Measurements from ENCODE around the gene NRCAM.

NRCAM gene

DNA sequence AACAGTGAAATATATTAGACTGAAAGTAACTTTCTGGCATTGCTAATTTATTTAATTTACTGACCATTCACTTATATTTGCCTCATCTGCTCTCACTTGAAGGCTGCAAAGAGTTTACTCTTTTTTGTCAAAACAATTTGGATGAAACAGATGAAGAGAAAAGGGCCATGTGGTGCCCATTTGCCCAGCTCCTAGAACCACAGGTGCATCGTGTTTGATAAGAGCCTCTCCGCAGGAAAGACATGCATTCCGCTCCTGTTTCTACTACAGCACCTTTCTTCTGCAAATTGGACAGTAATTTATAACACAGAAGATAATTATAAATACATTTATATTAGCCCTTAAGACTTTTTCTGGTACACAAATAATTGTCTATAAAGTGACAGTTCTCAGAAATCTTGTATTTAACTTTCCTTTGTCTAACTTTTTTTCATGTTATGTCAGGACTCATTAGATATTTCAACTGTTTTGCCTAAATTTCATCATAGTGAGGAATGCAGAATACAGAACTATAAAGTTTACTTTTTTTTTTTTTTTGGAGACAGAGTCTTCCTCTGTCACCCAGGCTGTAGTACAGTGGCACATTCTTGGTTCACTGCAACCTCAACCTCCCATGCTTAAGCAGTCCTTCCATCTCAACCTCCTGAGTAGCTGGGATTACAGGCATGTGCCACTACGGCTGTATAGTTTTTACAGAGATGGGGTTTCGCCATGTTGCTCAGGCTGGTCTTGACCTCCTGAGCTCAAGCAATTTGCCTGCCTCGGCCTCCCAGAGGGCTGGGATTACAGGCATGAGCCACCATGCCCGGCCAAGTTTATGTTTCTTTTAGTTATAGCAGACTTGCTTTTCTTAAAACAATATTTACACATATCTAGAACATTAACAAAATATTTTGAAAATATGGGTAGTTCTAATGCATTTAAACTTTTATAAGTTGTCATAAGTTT, 326.9 kb downstream of the NRCAM start:
- DNase-seq (ENCODE audit: low spot score), result no peak

DNA sequence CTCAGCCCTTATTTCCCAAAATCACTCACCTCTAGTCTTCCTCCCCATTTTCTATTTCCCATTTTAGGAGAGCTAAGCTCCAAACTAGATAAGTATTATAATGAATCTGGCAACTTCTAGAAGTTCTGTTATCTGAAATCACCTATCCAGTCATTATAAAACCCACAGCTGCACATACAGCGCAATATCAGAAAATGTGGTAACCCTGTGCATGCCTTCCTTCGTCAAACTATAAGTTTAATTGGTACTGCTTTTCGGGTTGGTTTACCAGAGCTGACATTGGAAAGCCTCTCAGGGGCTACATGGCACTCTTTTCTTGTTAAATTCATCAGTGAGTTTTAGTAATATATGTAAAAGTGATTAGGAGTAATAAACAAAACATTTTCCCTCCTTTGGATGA, 327.7 kb downstream of the NRCAM start:
- DNase-seq (ENCODE audit: low spot score), result no peak

DNA sequence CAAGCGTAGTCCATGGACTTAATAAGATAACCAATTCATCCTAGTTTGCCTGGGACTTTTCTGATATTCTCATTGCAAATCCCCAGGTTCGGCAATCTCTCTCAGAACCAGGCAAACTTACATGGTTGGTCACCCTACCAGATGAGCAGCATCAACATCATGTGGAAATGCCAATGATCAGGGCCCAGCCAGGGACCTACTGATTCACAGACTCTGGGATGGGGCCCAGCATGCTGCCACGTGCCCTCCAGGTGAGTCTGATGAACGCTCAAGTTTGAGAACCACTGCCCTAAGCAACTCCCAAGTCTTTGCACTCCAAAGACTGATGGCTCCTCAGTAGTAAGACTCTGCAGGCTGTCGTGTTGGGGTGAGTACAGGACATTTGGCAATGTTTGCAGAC, 328.8 kb downstream of the NRCAM start:
- no peak for DNase-seq (ENCODE audit: low spot score)

DNA sequence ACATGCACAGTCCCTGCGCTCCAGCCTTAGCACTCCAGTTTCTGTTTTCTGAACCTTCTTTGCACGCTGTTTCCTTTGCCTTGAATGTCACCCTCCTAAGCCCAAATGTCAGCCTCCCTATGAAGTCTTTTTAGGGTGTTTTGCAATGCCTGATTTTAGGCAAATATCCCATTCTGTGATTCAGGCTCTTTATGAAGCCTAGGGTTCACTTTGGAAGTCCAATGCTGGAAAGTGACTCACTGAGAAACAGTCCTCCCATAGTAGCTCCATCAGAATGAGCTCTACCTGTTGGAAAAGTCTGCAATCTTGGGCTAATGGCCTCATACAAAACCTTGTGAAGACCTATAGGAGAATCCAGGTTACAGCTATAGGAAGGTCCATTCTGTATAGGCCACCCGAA, 331.4 kb downstream of the NRCAM start:
- DNase-seq (ENCODE audit: low spot score), result no peak

DNA sequence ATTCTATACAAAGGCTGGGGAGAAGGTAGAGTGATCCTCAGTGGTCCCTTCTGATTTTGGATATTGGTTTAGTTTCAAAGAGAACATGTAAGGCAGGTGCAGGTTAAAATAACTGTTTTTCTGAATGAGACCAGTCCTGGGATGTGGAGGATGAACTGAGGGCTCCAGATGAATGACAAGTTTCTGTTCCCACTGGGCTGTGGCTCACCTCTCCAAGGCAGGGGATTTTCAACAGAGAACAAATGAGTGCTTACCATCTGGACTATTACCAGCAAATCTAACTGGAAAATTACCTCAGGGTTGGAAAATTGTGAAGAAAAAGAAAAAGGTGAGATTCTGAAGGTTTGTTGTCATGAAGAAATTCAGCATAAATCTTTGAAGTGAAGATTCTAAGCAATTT, 334.1 kb downstream of the NRCAM start:
- DNase-seq (ENCODE audit: low spot score), result no peak

DNA sequence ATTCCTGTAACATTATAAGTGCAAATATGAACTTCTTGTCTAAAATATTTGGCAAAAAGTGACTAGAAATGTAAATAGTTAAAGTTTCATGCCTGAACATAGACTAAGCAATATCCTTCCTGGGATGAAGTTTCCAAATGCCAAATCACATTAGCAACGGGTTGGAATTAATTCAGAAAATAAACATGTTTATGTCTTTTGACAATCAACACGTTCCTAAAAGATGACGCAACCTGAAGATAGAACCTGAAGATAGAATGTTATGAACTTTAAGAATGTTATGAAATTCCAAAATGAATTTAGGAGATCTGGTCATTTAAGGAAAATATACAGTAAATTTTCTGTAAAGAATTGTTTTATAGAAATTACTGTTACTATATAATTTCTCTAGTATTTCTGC, 335.3 kb downstream of the NRCAM start:
- no peak for DNase-seq (ENCODE audit: low spot score)

DNA sequence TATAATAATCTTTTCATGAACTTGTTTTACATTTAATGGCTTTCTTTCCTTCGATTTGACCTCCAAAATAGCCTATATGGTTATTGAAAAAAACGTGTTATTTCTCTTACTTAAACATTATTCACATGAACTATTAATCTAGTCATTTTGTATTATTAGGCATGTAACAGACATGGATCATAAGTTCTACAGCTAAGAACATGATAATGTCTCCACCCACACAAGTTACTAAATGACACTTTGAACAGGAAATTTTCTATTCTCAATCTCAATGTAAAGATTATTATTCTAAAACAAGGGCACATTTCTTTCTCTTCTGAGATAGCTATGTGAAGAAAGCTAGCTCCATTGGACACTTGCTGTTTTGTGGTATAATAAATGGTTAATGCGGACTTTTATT, 336.0 kb downstream of the NRCAM start:
- DNase-seq (ENCODE audit: low spot score), result no peak

DNA sequence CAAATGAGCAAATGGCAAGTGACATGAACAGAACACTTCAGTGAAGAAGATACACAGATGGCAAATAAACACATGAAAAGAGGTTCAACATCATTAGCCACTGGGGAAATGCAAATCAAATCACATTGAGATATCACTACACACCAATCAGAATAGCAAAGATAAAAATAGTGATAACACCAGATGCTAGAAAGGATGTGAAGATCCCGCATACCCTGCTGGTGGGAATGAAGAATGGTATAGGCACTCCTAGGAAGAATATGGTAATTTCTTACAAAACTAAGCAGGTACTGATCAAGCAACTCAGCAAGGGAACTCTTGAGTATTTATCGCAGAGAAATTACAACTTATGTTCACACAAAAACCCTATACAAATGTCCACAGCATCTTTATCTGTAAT, 337.3 kb downstream of the NRCAM start:
- no peak for DNase-seq (ENCODE audit: low spot score)

DNA sequence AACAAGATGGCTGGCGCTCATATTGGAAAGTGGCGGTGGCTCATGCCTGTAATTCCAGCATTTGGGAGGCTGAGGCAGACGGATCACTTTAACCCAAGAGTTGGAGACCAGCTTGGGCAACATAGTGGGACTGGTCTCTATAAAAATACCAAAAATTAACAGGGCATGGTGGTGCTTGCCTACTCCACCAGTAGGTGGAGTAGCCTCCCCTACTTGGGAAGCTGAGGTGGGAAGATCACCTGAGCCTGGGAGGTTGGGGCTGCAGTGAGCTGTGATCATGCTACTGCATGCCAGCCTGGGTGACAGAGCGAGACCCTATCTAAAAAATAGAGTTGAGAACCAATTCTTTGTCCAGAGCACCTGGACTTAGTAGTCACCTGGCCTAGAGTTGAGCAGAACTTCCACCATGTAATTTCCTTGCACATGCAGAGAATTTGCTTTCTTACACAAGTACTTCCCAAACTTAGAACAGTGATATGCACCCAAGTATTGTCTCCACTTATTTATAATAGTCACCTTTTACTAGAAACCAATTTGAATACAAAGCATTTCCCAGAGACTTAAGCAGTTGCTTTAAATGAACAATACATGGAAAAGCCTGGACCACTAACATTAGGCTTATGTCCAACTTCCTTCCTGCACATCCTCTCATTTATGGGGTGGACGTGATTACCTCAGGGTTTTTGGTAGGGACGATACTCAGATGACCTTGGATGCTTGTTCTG, 342.0 kb downstream of the NRCAM start:
- no peak for DNase-seq (ENCODE audit: low spot score)

DNA sequence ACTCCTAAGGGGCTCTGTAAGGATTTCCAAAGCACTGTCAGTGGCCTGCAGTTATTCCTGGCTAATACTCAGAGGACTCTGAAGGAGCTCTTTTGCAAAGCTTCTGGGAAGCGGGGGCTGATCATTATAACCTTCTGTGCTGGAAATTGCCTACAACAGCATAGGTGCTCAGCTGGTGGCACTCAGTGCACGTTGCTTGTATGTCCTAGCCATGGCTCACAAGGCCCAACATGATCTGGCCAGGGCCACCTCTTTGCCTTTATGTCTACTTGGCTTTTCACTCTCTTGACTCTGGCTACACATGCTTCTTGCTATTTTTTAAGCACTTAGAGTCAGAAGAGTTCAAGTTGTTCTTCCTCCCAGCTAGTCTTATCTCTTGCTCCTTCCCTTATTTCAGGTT, 343.6 kb downstream of the NRCAM start:
- no peak for DNase-seq (ENCODE audit: low spot score)

DNA sequence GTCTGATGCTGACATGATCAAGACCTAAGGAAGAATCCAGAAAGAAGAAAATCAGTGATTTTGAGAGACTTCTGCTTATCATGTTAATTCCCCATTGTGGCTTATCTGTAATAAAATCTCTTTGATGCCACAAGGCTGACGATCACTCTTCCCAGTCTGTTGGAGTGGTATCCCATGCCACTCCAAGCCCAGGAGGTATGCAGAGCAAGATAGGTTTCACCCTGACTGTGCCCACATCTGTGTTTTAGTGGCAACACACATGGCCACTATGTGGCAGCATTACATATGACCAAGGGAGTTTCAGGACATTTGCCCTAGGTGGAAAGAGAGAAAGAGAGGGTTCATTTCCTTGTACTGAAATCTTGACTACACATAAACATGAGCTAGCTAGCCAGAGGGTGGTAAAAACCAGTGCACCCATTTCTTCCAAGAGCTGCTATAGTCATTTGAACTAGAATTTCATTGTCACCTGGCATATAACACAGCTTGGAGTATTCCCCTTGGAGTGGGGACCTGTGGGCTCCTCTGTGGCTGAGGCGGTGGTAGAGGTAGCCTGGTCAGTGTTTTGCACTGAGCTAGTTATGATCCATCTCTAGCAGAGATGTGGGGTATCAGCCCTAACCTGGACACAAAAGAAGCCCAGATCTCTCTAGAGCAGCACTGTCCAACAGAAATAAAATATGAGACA, 346.9 kb downstream of the NRCAM start:
- no peak for DNase-seq (ENCODE audit: low spot score)

DNA sequence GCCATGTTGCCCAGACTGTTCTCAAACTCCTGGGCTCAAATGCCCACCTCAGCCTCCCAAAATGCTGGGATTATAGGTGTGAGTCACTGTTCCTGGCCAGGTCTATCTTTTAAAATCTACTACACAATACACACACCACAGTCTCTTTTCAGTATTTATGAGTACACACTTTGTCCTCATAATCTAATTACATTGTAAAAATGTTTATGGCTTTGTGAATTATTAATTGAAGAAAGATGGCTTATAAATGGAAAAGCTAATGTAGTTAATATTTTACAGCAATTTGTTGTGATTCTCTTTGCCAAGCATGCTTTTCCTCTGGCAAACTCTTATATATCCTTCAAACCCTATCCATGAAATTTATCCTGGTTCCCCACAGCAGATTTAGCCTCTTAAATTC, 348.1 kb downstream of the NRCAM start:
- no peak for DNase-seq (ENCODE audit: low spot score)

DNA sequence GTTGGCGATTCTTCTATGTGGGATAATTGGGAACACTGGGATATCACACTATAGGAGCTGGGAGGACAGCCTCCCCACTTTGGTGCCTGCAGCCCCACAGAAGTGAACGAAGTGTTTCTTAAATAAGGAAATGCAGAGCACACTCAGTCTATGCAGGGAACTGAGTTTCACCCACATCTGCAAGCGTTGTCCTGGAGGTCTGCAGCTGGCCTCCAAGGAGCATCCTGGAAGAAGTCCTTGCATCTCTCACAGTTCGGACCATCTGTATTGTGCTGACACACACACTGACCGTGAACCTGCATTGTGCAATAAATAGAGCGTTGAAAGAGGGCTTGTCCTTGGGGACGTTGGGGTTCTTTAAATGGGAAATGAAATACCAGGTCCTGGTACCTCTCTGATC, 351.9 kb downstream of the NRCAM start:
- DNase-seq (ENCODE audit: low spot score), result no peak

DNA sequence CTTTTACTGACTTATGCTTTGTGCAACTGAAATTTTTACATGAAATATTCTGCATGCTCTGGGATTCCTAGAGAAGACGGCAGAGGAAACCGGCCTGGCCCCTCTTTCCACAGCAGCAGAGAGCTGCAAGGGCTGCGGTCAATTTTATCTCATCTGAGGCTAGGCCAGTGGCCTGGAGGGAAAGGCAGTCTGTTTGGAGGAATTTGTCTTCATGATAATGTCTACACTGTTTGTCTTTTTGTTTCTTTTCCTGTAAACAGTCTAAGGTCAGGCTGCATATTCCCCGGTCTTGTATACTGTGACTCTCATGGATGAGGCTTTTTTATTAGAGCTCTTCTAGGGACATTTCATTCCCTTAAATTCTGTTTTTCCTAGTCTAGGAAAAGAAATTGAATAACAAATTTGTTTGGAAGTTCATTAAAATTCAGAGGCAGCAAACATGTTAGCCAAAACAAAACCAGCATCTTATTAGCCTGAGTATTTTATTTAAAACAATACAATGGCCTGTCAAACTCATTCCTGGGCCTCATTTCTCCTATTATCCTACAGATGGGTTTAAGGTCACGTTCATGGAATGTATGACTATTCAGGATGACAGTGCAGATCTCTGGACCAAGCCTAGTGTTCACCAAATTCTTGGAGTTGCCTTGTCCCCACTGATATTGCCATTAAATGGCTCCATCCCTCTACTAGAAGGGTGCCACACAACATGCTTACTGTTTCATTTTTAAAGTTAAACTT, 352.5 kb downstream of the NRCAM start:
- DNase-seq (ENCODE audit: low spot score), result no peak

DNA sequence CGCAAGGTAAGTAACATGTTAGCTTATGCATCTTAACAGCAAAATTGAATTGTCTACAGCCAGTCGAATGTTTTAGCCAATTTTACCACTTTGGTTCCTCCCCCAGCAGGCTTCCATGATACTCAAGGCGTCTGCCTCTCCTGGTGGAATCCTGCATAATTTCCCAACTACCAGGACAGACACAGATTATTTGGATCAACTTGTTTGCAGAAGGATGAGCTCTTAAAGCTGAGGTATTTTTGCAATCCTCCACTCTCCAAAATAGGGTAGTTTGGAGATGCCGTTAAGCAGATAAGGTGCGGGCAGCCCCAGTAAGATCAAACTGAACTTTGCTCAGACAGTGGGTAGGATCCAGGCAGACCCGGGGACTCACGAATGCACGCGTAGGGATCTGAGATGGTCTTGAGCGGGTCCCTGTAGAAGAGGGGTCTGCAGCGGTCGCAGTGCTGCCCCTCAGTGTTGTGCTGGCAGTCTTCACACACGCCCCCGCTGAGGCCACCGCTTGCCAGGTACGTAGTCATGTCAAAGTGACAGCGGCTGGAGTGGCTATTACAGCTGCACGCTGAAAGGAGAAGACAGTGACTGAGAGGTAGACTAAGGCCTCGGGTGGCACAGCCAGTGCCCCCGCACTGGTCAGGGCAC, 353.4 kb downstream of the NRCAM start:
- no peak for DNase-seq (ENCODE audit: low spot score)

DNA sequence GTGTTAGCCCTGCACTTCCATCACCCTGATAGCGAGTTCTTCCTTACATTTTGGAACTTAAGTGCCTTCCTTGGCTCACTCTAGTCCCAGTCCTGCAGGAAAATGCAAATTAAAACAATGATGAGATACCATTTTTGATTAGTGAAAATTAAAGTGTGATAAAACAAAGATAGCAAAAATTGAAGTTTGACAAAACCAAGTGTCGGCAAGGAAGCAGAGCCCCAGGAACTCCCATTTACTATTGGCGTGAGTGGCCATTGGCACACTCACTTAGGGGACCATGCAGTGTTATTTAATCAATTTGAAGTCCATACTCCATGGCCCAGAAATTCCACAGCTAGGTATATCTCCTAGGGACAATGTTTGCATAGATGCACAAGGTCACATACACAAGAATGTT, 354.5 kb downstream of the NRCAM start:
- DNase-seq (ENCODE audit: low spot score), result no peak

DNA sequence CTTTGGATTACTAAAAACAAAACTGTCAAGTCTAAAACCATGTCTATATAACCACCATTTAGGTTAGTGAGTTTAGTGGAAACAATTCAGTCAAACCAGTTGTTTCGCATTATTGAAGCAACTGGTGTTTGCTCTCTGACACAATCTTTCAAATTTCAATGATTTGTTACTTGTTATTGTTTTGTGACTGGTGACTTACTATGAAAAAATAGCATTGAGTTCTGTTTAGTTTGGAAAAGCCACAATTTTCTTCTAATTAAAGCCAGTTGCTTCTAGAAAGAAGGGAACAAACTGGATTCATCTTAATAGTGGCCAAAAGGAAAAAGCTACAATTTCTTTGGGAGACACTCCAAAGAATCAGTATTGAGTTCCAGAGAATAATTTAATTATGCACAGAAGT, 356.5 kb downstream of the NRCAM start:
- DNase-seq (ENCODE audit: low spot score), result no peak

DNA sequence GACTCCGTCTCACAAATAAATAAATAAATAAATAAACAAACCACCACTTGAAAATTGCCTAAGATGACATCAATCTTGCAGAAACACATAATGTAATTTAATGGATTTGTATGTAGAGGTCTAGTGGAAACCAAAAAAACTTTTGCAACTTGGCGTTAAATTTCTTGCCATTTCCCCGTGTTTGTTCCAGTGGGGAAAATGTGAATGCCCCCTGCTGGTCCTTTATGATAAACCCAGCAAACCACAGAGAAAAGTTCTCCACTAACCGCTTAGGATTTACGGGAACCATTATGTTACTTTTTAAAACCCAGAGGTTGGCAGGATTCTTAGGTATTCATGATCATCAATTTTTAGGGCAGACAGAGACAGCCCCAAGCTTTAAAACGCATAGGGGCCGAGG, 358.5 kb downstream of the NRCAM start:
- DNase-seq (ENCODE audit: low spot score), result no peak

All from hematopoietic multipotent progenitor cell treated with erythropoietin and hydrocortisone succinate and interleukin-3 and kit ligand, for 15 days (in vitro differentiated cells).